ENCODE data around the gene GLIPR2. TPM values are rescaled to one million over a fixed set of nuclear protein-coding genes. Genes with fewer than 3 reads are reported as not detected.

The GLIPR2 gene
- total and polyA plus RNA-seq, 3 donors from 2014 or later, result 3.5 to 19.6 (median 3.9) TPM

Other genes starting within 250 kb of the GLIPR2 start
- gene HRCT1, start 230.5 kb upstream of the GLIPR2 start, total RNA-seq, result 1 to 10 TPM; 2.5 to 6.5 TPM
- 7.1 TPM for gene HRCT1, start 230.5 kb upstream of the GLIPR2 start, polyA plus RNA-seq (ENCODE audit: insufficient read depth, low read depth, low replicate concordance)
- 10 to 100 TPM; 56.9 to 69.8 TPM for gene SPAAR, start 227.2 kb upstream of the GLIPR2 start, total RNA-seq
- gene SPAAR, start 227.2 kb upstream of the GLIPR2 start, polyA plus RNA-seq (ENCODE audit: insufficient read depth, low read depth, low replicate concordance), result 15.0 TPM
- not detected for gene OR2S2, start 178.6 kb upstream of the GLIPR2 start, total RNA-seq
- not detected for gene OR2S2, start 178.6 kb upstream of the GLIPR2 start, polyA plus RNA-seq (ENCODE audit: insufficient read depth, low read depth, low replicate concordance)
- gene RECK, start 99.8 kb upstream of the GLIPR2 start, total RNA-seq, result 10 to 100 TPM; 10.1 to 15.4 TPM
- 17.6 TPM for gene RECK, start 99.8 kb upstream of the GLIPR2 start, polyA plus RNA-seq (ENCODE audit: insufficient read depth, low read depth, low replicate concordance)
- 10 to 100 TPM; 48.7 to 84.8 TPM for gene CCIN, start 32.7 kb downstream of the GLIPR2 start, total RNA-seq
- 171 TPM for gene CCIN, start 32.7 kb downstream of the GLIPR2 start, polyA plus RNA-seq (ENCODE audit: insufficient read depth, low read depth, low replicate concordance)
- 100 to 1,000 TPM; 135 to 168 TPM for gene CLTA, start 54.2 kb downstream of the GLIPR2 start, total RNA-seq
- gene CLTA, start 54.2 kb downstream of the GLIPR2 start, polyA plus RNA-seq (ENCODE audit: insufficient read depth, low read depth, low replicate concordance), result 208 TPM
- 10 to 100 TPM; 22.7 to 26.6 TPM for gene GNE, start 121.7 kb downstream of the GLIPR2 start, total RNA-seq
- gene GNE, start 121.7 kb downstream of the GLIPR2 start, polyA plus RNA-seq (ENCODE audit: insufficient read depth, low read depth, low replicate concordance), result 13.2 TPM